ENCODE measurements around the gene FAAP100. TPM values are rescaled to one million over a fixed set of nuclear protein-coding genes. Genes with fewer than 3 reads are reported as not detected.
"Not testable (repeated sequence)": the region's sequence is repeated elsewhere in the genome, so short reads cannot be mapped to it uniquely, and the experiment has no call there.

FAAP100 gene
- total RNA-seq, 2 donors from 2014 or later, result 11.6 to 15.7 TPM

DNA sequence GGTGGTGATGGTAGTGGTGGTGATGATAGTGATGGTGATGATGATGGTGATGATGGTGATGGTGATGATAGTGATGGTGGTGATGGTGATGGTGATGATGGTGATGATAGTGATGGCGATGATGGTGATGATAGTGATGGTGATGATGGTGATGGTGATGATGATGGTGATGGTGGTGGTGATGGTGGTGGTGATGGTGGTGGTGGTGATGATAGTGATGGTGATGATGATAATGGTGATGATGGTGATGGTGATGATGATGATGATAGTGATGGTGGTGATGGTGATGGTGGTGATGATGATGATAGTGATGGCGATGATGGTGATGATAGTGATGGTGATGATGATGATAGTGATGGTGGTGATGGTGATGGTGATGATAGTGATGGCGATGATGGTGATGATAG is 20.2 kb downstream of the FAAP100 start:
- ATAC-seq; intact Hi-C loops (cut with DNase I); DNase-seq: not testable (repeated sequence)

DNA sequence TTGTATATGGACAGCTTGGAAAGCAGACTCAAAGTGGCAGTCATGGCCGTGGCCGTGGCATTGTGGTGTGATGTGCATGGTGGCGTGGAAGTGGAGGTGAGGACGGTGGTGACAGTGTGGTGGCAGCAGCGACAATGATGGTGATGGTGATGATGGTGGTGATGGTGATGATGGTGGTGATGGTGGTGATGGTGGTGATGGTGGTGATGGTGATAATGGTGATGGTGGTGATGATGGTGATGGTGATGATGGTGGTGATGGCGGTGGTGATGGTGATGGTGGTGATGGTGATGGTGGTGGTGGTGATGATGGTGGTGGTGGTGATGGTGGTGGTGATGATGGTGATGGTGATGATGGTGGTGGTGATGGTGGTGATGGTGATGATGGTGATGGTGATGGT is 21.1 kb downstream of the FAAP100 start:
- ATAC-seq; intact Hi-C loops (cut with DNase I); DNase-seq: not testable (repeated sequence)

DNA sequence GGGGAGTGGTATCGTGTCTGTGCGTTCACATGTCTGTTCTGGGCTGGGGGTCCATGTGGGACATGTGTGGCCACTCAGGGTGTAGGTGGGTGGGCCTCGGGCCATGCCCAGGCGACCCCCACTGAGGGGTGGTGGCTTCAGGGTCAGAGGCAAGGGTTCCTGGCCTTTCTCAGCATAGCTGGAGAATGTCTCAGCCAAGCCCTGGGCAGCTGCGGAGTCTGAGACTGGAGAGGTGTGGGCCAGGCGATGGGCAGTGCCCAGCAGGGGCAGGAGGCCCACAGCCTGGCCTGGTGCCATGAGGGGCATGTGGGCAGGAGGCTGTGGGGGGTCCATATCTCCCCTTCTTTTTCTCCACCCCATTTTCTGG is 22.7 kb downstream of the FAAP100 start:
- ATAC-seq (no peak), DNase-seq (no peak)
- intact Hi-C loops (cut with DNase I), result no loop called here

DNA sequence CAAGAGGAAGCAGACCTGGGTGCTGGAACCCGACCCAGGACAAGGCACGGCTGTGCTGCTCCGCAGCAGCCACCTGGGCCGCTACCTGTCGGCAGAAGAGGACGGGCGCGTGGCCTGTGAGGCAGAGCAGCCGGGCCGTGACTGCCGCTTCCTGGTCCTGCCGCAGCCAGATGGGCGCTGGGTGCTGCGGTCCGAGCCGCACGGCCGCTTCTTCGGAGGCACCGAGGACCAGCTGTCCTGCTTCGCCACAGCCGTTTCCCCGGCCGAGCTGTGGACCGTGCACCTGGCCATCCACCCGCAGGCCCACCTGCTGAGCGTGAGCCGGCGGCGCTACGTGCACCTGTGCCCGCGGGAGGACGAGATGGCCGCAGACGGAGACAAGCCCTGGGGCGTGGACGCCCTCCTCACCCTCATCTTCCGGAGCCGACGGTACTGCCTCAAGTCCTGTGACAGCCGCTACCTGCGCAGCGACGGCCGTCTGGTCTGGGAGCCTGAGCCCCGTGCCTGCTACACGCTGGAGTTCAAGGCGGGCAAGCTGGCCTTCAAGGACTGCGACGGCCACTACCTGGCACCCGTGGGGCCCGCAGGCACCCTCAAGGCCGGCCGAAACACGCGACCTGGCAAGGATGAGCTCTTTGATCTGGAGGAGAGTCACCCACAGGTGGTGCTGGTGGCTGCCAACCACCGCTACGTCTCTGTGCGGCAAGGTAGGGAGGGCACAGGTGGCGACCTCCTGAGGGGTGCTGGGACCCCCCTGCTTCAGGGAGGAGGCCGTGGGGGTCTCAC is 23.3 kb downstream of the FAAP100 start:
- DNase-seq (no peak), ATAC-seq (no peak)
- intact Hi-C loops (cut with DNase I), result no loop called here

DNA sequence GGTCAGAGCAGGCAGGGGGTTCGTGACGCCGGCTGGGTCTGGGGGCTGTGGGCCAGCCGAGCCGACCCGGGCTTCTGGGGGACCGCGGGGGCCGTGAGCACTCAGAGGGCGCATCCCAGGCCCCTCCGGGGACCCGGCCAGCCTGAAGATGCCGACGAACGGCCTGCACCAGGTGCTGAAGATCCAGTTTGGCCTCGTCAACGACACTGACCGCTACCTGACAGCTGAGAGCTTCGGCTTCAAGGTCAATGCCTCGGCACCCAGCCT is 23.8 kb downstream of the FAAP100 start:
- DNase-seq (no peak), ATAC-seq (no peak)
- intact Hi-C loops (cut with DNase I), result no loop called here

DNA sequence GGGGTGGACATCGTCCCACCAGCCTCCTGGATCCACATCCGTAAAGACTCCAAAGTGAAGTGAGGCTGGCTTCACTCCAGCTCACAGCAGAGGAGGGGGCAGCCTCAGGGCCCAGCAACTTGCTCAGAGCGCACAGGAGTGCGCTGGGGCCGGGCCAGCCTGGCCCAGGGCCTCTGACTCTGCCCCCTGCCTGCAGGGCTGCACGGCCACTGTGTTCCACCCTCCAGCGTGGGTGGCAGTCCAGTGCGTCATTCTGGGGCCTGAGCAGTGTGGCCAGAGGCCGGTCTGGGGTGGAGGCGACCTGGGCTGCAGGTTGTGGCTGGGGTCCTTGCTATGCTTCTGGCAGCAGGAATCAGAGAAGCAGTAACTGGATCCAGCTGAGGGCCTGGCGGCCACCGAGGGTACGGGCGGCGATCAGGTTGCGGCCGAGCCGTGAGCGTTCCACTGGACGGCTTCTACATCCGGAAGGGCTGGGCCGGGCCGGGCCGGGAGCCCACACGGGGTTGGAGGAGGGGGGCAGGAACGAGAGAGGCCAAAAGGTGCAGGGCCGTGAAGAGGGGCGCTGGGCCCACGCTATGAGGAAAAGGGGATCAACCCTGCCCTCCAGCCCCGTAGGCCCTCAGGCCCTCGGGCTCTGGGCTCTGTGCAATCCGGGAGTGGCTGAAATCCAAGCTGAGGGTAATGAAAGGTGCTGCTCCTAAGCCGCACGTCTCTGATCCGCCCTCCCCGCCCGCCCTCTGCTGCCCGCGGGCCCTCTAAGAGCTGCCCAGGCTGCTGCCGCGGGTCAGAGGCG is 24.4 kb downstream of the FAAP100 start, which contains the start of gene FSCN2:
Gene FSCN2, plus strand, starts transcription at position 787 of the 793 bp plus-strand sequence. CDS start 155 bp downstream, outside the sequence.
- ATAC-seq, result peak; percentile 20 to 37
- intact Hi-C loops (cut with DNase I), result no loop called here
- no peak for DNase-seq

DNA sequence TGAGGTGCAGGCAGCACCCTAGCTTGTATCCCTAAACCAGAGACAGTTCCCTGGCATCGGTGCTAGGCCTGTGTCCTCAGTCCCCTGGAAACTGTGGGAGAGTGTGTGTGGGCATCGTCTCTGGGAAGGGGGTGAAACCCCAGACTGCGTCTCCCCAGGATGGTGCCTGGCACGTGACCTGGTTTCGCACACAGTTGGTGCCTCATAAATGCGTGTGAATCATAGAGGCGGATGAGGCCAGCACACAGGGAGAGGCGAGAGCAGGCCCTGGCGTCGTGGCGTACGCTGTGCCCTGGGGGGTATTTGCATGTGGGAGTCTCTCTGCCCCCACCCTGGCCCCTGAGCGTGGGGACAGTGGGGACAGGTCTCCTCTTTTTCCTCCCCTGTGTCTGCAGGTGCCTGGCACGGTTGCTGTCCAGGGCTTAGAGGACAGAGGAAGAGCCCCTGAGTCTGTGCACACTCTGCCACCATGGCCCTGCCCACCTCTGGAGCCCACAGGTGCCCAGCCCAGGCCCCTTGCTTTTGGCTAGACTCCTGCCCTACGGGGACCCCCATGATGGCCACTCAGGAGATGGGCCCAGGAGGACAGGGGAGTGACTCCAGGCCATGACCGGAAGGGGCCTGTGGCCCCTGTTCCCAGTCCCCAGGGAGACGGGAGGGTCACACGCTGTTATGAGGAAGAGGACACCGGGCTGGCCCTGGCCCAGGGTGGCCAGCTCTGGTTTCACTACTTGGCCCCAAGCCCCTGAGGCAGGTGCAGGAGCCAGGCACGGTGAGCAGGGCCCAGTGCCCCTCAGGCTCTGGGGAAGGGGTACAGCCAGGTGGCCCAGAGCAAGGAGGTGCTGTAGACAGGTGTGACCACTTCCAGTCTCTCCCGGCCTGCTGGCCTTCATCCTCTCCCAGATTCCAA is 25.2 kb downstream of the FAAP100 start:
- DNase-seq (no peak), ATAC-seq (no peak)
- intact Hi-C loops (cut with DNase I), result no loop called here

DNA sequence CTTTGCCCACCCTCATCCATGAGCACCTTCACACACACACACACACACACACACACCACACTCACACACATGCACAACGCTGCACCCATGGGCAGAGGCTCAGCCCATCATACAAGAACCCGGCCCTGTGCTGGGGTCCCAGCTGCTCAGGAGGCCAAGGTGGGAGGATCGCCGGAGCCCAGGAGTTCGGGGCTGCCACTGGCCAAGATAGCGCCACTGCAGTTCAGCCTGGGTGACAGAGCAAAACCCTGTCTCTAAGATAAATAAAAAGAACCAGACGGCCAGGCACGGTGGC is 27.3 kb downstream of the FAAP100 start:
- DNase-seq (no peak), ATAC-seq (no peak)
- intact Hi-C loops (cut with DNase I), result no loop called here

DNA sequence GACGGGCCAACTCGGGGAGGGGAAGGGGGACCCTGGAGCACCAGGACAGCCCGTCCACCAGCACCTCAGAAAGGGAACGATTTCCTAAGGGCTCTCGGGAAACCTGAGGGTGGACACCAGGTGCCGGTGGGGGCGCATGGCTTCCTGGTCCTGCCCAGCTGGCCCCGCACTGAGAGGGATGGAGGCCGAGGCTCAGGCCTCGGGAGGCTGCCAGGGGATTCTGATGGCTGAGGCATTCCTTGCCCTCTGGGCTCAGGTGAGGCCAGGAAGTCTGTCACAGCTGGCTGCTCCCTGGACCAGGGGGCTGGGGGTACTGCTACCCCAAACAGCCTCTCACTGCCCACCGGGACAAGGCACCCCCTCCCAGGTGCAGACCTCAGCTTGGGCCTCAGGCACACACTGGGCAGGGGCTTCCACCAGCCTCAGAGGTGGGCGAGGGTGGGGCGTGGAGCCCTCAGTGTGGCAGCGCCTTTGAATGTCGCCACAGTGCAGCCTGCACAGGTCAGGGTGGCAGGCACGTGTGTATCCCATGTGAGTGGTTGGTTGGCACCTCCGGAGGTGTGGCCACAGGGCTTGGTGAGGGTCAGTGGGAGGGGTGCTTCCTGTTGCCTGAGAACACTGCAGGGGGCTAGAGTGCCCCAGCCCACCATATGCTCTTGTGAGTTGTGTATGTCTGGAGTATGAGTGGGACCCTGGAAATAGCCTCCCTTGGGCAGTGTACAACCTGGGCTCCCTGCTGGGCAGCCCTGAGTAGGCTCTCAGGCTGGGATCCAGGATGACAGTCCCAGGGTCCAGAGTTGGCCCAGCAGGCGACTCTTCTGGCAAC is 27.9 kb downstream of the FAAP100 start:
- no peak for DNase-seq
- intact Hi-C loops (cut with DNase I), result no loop called here
- no peak for ATAC-seq

DNA sequence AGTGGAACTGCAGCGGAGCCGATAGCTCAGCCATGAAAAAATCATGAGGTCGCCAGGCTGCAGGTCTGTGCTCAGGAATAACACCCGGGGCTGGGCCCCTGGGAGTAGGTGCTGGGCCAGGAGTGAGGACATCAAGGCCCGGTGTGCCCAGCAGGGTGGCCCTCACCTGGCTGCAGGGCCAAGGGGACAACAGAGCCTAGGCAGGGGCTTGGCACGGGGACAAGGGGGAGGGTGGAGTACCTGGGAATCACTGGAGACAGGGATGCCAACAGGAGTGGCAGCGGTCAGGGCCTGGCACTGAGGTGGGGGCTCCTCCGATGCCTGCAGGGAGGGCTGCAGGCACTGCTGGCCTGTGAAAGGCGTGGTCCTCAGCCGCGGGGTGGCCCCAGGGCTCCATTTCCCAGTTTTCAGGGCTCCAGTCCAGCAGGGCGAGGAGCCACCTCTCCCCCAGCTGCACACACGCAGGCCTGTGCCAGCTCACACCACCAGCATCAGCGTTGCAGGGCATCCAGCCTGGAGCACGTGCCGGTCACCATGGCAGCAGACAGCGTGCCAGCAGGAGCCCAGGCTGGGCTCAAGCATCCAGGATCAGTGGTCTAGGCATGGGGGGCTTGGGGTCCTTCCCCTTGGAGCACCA is 28.6 kb downstream of the FAAP100 start:
- ATAC-seq, result peak; percentile 8 to 25
- DNase-seq, result peak; percentile 33

DNA sequence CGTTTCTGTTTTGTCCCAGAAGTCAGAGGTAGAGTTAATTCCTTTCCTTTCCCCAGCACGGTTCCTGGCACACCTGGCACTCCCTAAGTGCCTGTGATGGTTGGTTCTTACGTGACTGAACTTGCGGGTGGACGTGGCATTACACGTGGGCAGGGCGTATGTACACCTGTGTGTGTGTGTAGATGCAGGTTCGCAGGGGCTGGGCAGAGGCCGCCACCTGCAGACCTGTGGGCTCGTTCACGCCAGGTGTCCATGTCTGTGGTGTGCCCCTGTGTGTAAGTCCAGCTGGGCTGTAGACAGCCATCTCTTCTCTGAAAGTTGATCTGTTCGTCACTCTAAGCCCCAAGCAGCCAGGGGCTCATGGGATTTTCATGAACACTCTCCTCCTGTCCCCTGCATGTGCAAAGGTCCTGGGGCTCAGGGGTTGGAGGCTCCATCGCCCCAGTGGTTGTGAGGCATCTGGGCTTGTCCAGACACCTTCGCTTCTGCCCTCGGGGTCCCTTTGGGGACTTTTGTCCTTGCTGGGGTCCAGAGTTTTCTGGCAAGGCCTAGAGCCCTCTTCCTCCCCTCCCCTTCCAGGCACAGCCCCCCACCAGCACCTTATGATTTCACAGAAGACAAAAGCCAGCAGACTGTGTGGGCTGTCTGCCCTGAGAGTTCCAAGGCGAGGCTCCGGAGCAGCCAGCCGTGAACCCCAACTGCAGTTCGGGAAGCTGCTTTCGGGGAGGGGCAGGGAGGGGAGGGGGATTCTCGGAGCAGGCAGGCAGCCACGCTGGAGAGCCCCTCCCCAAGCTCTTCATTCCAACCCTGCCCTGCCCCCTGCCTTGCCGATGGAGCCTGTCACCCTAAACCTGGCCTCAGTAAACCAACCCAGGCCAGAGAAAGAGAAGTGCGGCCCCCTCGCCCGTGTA is 29.4 kb downstream of the FAAP100 start:
- ATAC-seq (no peak), DNase-seq (no peak)
- intact Hi-C loops (cut with DNase I), result no loop called here

More for the DNA sequence above, 28.6 kb downstream of the FAAP100 start:
- intact Hi-C loops (cut with DNase I), result no loop called here

DNA sequence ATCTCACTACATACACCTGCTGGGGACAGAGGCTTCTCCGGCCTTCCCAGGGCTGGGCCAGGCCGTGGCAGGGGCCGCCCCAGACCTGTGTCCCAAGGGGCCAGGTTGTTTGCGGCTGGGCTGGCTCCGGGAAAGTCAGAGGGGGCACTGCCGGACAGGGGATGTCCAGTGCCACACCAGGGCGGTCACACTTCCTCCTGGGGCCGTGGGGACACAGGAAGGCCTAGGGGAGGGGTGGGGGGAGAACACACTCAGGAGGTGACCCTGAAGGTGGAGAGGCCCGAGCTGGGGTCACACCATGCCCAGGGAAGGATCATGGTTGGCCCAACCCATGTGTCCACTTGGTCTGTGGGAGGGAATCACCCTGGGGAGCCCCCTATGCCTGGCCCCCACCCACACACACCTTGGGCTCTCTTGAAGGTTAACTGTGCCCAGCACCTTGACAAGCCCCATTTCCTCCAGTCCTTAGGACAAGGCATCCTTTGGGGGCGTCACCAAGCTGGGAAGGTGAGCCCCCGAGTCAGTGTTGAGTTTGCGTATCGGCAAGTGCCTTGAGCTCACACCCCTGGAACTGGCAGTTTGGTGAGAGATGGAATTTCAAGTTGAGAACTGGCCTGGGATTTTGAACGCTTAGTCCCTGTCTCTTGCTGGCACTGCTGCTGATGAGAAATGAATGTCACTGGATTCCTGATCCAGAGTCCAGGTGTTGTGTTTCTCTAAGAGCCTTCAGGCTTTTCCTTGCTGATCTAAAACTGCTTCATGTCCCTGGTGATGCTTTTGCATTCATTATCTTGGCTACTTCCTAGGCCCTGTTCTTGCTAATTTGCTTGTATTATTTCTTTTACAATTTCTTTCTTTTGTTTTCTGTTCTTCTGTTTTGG is 31.9 kb downstream of the FAAP100 start:
- no peak for ATAC-seq
- intact Hi-C loops (cut with DNase I), result no loop called here
- DNase-seq, result no peak

DNA sequence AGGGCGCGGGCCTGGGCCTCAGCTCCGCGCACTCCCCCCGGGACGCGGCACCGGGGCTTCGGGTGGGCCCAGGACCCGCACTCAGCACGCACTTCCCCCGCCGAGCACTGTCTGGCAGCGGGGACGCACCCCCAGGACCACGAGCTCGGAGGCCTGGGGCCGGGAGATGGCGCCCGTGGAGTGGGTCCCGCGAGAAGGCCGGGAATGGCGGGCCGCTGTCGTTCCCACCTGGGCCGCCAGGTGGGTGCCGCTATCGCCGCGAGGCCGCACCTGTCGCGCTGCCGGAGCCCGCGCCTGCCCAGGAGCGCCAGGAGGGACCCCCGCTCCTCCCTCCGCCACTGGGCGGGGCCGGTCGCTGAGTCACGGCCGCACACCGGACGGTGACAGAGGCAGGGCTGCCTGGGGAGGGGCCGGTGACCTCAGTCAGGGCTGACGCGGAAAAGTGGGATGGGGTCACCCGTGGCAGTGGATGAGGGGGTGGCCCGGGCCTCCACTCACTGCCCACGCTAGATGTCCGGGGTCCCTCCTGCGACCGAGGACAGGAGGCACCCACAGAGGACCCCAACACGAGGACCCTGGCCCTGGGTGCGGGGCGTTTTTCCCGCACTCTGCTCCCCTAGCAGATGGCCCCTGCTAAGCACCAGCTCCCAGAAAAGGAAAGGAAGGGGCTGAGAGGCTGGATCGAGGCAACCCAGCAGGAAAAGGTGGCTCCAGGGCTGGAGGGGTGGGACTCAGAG is 32.7 kb downstream of the FAAP100 start:
- DNase-seq (peak; percentile 45), ATAC-seq (peak; percentile 6 to 22)

DNA sequence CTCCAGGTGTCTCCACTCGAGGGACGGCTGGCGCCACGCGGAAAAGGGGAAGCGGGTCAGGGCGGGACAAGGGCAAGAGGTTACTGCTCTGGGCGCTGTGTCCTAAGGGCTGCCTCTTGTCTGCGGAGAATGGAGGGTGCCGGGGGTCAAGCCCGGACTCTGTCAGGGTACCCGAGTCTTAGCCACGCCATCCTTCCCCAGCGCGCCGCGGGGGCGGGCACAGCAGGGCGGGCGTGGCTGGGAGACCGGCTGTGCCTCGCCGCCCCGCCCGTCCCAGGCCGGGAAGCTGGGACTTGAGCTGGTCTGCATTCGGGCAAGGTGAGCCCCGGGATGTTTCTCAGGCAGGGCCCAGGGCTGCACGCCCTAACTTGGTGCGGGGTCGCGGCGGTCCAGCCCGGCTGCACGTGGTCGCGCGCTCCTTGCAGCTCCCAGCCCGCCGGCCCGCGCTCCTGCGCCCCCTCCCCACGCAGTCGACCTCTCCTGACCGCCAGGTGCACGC is 33.3 kb downstream of the FAAP100 start:
- peak; percentile 18 to 43 for ATAC-seq

More for the DNA sequence above, 32.7 kb downstream of the FAAP100 start:
- intact Hi-C loops (cut with DNase I), result loop anchor here in 1 of 2 donors (5.0 kb wide), 2 partner anchors 33 to 83 kb away; partner anchors contain the start of gene FAAP100

DNA sequence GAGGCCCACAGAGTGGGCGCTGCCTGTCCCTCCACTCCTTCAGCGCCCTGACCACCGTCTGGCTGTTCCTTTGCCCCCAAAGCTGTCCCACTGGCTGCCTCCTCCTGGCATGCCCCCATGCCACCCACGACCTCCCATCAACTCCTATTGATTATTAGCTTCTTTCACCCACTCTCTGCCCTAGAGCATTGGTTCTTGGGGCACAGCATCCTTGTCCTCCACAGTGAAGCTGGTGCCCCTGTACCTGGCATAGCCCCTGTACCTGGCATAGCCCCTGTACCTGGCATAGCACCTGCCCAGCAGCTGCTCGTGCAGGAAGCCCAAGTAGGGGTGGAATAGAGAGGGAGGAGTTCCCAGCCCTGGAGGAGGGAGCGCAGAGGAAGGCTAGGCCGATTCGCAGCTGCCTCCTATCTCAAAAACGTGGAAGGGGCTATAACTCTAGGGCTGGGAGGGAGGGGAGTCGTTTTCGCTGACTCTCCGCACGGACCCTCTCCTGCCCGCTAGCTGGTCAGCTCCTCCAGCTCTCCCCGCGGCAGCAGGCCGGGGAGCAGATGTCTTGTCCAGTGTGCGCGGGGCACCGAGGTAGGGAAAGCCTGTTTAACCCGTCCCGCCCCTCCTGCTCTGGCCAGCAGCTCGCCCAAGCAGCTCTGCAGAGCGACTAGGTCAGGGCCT is 33.9 kb downstream of the FAAP100 start:
- intact Hi-C loops (cut with DNase I), result loop anchor here in 1 of 2 donors (5.0 kb wide), 2 partner anchors 34 to 84 kb away; partner anchors contain the start of gene FAAP100
- ATAC-seq (peak; percentile 1), DNase-seq (no peak)

More for the DNA sequence above, 33.3 kb downstream of the FAAP100 start:
- intact Hi-C loops (cut with DNase I), result loop anchor here in 1 of 2 donors (5.0 kb wide), 2 partner anchors 33 to 83 kb away; partner anchors contain the start of gene FAAP100
- peak; percentile 66 for DNase-seq
